ENCODE data around the gene RPL9.

Gene RPL9

DNA sequence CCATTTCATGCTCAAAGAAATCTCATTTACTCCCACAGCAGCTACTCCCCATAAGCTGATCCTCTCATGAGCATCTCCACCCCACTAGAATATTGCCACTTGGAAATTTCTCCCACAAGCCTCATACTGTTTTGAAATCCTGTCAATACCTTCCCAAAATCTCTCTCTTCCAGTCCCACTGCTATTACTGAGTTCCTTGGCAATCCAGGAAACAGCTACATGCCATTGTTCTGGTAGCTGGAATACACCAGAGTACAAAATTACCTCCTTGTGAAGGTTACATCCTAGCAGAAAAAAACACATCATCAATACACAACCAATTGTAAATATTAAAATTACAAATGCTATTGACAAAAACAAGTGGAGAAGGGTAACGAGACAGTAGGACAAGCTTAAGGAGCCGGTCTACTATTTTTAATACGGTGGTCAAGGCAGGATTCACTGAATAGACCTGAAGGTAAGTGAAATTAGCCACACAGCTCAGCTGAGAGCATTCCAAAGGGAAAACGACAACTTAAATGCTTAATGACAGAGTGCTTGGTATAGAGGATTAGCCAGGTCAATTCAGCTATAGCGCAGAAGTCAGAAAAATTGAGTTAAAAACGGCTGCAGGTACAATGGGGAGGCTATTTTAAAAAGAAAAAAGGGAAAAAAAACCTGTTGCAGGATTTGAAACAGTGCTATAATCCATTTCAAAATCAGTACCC, 6.4 kb downstream of the RPL9 start:
- TF ChIP-seq CTCF (IDR thresholded peaks at IDR 0.05; ENCODE audit: low read depth, low read length, missing control alignments) = no peak
- DNase-seq (ENCODE audit: extremely low read depth, low read depth) = no peak
- H3K4me3 ChIP-seq (replicated peaks; ENCODE audit: low read depth, low read length) = no peak overlapping the region

GRCh38 chr4:39451423-39452023, 7.2 kb downstream of the RPL9 start:
- TF ChIP-seq CTCF (IDR thresholded peaks at IDR 0.05; ENCODE audit: low read depth, low read length, missing control alignments) = no peak
- no peak overlapping the region for H3K4me3 ChIP-seq (replicated peaks; ENCODE audit: low read depth, low read length)
- DNase-seq (ENCODE audit: extremely low read depth, low read depth) = no peak

DNA sequence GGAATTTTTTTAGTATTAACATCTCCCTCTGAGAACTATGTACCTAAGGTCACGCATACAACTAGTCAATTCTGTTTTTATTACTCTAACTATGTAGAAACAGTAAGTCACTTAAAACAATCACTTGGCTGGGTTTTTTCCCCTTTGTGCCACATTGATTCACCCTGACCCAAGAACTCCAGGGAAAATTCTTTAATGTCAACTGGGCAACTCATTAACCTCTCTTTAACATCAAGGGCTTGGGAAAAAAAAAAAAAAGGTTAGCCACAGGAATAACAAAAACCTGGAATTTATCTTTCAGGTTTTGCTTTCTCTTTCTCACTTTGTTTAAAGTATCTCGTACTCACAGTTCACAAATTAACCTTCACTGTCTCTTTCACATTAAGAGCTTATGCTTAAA, 8.1 kb downstream of the RPL9 start:
- H3K4me3 ChIP-seq (replicated peaks; ENCODE audit: low read depth, low read length) = no peak overlapping the region
- TF ChIP-seq CTCF (IDR thresholded peaks at IDR 0.05; ENCODE audit: low read depth, low read length, missing control alignments) = no peak
- DNase-seq (ENCODE audit: extremely low read depth, low read depth) = no peak

DNA sequence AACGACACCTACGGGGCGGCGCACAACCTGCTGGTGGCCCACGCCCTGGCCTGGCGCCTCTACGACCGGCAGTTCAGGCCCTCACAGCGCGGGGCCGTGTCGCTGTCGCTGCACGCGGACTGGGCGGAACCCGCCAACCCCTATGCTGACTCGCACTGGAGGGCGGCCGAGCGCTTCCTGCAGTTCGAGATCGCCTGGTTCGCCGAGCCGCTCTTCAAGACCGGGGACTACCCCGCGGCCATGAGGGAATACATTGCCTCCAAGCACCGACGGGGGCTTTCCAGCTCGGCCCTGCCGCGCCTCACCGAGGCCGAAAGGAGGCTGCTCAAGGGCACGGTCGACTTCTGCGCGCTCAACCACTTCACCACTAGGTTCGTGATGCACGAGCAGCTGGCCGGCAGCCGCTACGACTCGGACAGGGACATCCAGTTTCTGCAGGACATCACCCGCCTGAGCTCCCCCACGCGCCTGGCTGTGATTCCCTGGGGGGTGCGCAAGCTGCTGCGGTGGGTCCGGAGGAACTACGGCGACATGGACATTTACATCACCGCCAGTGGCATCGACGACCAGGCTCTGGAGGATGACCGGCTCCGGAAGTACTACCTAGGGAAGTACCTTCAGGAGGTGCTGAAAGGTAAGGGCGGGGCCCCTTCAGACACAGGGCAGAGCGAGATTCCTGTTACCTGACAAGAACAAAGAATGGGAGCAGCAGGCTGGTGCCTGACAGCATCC, 11.7 kb downstream of the RPL9 start:
- peak; percentile 21 for TF ChIP-seq CTCF (IDR thresholded peaks at IDR 0.05; ENCODE audit: low read depth, low read length, missing control alignments)
- DNase-seq (ENCODE audit: extremely low read depth, low read depth) = no peak
- H3K4me3 ChIP-seq (replicated peaks; ENCODE audit: low read depth, low read length) = no peak overlapping the region

GRCh38 chr4:39446483-39446841, 12.3 kb downstream of the RPL9 start:
- DNase-seq (ENCODE audit: extremely low read depth, low read depth) = no peak
- H3K4me3 ChIP-seq (replicated peaks; ENCODE audit: low read depth, low read length) = no peak overlapping the region
- no peak for TF ChIP-seq CTCF (IDR thresholded peaks at IDR 0.05; ENCODE audit: low read depth, low read length, missing control alignments)

DNA sequence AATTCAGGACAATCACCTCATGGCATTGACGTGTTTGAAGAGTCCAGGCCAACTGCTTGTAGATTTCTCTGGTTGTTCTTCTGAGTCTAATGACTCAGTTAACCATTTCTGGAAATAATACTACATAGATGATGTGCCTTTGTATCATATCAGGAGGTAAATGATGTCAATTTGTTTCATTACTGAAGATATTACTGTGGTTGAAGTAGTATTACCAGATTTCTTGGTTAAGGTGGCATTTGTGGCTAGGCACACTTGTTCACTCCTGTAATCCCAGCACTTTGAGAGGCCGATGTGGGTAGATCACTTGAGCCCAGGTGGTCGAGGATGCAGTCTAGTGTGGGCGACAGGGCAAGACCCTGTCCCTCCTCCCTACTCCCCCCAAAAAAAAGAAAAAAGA, 15.7 kb downstream of the RPL9 start:
- DNase-seq (ENCODE audit: extremely low read depth, low read depth) = no peak
- H3K4me3 ChIP-seq (replicated peaks; ENCODE audit: low read depth, low read length) = no peak overlapping the region
- TF ChIP-seq CTCF (IDR thresholded peaks at IDR 0.05; ENCODE audit: low read depth, low read length, missing control alignments) = no peak
